Measurements from ENCODE around the gene MEGF6. TPM values are rescaled to one million over a fixed set of nuclear protein-coding genes. Genes with fewer than 3 reads are reported as not detected.
A peak's percentile ranks its signal among the peaks of the same experiment; 100 is the strongest.

MEGF6 gene
- total RNA-seq, 1 donor from 2014 or later: 7.0 TPM

DNA sequence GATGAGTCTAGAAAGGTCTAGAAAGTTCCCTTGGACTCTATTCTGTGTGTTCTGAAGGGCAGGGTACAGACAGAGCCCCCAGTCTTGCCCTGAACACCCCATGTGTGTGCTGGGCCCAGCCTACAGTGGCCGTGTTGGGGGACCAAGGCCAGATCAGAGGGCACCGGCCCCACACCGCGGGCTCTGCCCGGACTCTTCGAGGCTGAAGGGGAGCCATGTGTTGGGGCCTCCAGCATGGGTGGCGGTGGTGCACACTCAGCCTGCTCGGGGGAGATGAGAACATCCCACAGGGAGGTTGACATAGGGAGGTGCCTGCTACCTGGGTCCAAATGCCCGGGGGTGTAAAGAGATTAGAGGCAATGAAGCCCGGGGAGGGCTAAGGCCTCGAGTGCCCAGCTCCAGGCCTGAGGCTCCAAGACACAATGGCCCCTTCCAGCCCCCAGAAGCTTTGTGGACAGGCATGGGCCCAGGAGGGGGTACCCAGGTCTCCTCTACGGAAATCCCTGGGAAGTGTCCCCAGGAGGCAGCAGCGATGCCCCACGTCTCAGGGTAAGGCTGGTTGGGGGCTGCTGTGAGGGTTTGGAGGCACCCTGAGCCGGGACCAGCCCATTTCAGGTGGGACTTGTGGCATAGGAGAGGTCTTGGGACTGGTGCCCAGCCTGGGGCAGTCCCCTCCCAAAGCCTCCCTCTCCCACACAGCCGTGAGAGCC, 144.8 kb downstream of the MEGF6 start:
- no peak for ATAC-seq
- peak; percentile 59 for DNase-seq (ENCODE audit: missing footprints)
- intact Hi-C loops (cut with DNase I): no loop called here

DNA sequence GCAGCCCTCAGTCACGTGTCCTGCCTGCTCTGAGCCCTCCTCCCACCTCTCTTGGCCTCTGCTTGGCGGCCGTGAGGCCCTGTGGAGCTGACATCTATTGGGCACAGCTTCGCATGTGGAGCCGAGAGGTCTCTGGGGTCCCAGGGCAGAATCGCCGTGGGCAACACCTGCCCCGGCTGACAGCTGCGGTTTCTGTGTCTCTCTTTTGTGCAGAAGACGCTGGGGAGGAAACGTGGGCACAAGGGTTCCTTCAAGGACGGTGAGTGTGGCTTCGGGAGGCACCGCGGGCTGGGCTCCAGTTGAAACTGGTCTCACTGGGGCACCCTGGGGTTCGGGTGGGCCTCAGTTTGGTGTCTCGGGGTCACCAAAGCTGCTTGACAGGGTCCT, 145.4 kb downstream of the MEGF6 start:
- intact Hi-C loops (cut with DNase I): no loop called here
- DNase-seq (ENCODE audit: missing footprints): peak; percentile 66
- no peak for ATAC-seq

DNA sequence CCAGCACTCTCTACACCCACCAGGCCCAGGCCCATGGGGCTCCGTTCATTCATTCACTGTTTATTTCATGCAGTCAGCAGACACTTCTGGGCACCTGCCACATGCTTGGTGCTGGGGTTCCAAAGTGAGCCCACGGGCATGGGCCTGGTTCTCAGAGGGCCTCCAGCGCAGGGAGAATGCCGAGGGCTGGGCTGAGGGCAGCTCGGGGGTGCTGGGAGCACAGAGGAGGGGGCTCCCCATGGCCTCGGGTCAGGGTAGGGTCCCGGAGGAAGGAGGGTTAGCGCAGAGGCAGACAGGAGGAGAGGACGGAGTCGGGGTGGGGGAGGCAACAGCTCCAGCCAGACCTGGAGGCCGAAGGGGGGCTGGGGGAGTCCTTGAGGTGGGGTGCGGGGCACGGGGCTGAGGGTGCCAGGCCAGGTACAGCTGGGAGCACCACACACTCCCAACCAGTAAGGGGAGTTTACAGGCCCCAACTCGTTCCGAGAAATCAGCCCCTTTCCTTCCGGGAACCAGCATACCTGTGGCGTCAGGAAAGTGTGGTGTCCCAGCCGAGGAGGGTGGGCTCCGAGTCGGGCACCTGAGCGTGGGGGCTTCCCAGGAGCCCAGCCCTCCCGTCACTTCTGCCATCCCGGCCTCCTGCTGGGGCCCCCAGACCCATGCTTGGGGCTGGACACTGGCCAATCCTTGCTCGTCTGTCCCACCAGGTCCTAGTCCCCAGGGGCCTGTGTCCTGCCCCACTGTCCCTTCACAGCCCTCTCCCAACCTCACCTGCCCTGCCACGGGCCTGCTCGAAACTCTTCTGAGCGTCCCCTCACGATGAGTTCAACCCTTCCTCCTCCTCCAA, 146.0 kb downstream of the MEGF6 start:
- intact Hi-C loops (cut with DNase I): no loop called here
- no peak for ATAC-seq
- peak; percentile 52 for DNase-seq (ENCODE audit: missing footprints)

DNA sequence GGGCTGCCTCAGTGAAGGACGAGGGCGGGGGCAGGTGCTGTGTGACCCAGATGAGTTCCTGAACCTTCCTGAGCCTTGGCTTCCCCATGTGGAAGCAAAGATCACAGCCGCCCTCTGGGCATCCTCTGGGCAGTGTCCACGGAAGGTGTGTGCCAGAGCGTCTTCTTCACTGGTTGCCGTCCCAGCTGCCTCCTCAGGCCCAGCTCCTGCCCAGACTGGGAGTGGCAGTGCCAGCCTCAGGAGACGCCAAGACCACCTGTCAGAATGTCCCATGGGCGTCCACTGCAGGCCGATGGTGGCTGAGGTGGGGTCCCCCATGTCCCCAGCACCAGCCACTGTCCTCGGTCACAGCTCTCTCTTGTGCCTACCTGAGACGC, 146.7 kb downstream of the MEGF6 start:
- DNase-seq (ENCODE audit: missing footprints) (peak; percentile 64), ATAC-seq (no peak)
- intact Hi-C loops (cut with DNase I): no loop called here

DNA sequence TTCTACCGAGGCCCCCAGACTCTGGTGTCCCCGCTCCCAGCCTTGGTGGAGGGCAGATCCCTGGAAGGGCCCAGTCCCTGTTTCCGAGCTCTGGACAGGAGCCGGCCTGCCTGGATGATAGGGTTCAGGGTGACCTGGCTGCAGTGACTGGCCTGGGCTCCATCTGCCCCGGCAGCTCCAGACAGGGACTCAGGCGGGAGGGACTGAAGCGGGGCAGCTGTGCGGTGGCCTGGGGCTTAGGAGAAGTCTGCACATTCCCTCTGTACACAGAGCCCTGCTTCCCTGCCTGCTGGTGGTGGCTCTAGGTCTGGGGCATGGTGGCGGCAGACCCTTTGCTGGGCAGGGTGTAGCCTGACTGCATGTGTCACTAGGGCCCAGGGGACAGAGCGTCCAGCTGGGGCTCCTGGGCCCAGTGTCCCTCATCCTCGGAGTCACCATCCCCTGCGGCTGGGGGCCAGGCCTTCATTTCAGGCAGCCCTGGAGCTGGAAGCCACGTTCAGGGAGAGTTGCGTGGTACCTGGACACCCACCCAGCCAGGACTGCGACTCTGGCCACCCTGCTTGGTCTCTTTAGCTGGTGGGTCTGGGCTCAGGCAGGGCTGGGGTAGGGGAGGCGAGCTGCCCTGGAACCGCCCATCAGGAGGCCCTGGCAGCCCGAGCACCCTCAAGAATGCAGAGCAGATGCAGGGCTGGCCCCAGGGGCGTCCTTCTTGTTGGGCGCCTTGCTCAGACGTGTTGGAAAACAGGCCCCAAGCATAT, 147.2 kb downstream of the MEGF6 start:
- DNase-seq (ENCODE audit: missing footprints) (peak; percentile 64), ATAC-seq (no peak)
- intact Hi-C loops (cut with DNase I): no loop called here

DNA sequence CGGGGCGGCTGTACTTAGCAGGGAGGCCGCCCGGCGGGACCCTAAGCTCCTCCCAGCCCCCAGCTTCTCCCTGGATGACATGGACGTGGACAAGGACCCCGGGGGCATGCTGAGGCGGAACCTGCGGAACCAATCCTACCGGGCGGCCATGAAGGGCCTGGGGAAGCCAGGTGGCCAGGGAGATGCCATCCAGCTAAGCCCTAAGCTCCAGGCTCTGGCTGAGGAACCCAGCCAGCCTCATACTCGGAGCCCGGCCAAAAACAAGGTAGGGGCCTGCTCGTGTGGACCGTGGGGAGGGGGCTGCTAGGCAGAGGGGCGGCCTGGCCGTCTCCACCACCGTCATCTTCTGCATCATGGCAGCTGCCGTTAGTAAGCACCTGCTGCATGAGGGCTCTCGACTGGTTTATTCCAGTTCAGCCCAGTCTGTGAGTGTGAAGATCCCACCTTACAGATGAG, 147.9 kb downstream of the MEGF6 start:
- no peak for ATAC-seq
- DNase-seq (ENCODE audit: missing footprints): peak; percentile 27
- intact Hi-C loops (cut with DNase I): no loop called here

DNA sequence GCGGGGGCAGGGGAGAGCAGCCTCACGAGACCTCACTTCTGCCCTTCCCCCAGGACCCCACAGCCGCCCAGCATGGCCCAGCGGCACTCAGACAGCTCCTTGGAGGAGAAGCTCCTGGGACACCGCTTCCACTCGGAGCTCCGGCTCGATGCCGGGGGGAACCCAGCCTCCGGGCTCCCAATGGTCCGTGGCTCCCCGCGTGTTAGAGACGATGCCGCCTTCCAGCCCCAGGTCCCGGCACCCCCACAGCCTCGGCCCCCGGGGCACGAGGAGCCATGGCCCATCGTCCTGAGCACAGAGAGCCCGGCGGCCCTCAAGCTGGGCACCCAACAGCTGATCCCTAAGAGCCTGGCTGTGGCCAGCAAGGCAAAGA, 148.3 kb downstream of the MEGF6 start:
- DNase-seq (ENCODE audit: missing footprints): peak; percentile 37
- intact Hi-C loops (cut with DNase I): no loop called here
- no peak for ATAC-seq

DNA sequence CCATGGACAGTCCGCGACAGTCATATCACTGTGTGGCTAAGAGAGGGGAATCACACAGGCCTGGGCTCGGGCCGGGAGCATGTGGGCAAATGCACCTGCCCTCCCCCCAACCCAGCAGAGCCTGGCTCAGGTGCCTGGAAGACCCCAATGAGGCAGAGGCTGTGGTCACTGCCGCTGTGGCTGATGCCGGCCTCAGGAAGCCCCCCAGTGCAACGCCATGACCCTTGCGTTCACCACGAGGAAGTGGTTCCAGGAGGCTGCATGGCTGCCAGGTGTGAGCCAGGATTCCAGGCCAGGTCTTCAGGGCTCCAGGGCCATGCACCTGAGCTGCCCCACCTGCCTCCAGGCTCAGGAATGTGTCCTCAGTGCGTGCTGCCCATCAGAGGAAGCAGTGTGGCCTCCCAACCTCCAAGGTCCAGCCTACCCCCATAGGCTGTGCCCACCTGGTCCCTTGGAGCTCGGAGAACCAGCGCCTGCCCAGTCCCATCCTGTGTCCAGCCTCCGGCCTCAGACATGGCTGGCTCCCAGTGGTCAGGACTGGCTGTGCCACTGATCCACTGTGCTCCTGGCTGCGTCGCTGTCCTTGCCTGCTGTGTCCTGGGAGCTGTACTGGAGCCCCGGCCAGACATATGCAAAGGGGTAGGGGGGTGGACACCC, 148.8 kb downstream of the MEGF6 start:
- intact Hi-C loops (cut with DNase I): no loop called here
- peak; percentile 52 for DNase-seq (ENCODE audit: missing footprints)
- no peak for ATAC-seq

DNA sequence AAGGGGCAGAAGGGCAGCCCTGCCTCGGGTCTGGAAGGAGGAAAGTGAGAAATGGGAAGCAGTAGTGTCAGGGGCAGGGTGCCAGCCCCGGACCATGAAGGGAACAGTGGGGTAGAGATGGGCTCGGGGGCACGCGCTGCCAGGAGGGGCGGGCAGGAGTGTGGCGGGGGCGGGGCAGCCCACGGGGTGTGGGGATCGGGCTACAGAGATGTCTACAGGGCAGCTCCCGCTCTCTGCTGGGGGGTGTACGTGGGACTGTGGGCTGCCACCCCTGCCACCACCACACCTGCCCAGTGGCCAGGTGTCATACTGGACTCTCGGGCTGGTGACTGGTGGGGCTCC, 149.4 kb downstream of the MEGF6 start:
- ATAC-seq (no peak), DNase-seq (ENCODE audit: missing footprints) (peak; percentile 31)
- intact Hi-C loops (cut with DNase I): no loop called here

DNA sequence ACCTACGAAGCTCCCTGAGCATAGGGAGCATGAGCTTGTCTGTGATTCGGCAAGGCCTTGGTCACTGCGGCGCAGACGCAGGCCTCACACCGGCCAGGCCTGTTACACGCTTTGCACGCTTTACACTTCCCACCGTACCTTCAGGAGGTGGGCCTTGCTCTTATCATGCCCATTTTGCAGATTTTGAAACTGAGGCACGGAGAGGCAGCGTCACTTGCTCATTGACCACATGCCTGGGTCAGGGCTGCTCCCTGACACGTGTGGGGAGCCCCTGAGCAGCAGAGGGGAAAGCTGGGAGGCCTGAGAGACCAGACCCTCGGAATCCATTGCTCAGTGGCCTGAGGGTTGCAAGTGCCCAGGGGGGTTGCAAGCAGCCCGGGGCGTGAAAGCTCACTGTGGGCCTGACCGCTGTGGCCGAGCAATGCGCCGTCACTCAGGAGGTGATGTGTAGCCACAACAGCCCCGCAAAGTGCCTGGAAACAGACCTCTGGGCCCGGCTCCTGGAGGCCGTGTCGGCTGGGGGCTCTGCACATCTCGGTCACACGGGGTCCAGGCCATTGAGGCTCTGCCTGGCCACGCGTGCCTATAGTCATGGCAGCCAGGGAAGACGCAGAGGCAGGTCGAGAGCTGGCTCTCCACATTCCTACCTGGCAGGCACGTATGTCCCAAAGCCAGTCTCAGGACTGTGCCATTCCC, 149.9 kb downstream of the MEGF6 start:
- DNase-seq (ENCODE audit: missing footprints): peak; percentile 59
- ATAC-seq: no peak

DNA sequence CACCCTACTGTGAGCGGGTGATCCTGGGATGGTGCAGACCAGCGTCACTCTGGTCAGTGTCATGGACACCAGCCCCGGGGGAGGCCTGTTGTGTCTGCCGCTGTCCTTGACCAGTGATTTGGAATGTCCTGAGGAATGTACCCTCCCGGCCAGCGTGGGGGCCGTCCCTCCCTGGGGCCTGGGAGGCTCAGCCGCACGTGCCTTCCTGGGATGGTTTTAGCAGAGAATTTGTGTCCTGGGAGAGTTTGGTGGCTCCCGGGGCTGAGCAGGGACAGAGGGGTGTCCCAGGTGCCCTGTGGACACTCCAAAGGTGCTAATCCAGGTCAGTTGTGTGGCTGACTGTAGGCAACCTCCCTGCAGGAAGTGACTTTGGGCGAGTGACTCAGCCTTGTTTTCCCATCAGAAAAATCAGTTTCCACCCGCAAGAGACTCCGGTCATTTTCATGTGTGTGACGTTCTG, 150.6 kb downstream of the MEGF6 start:
- DNase-seq (ENCODE audit: missing footprints): peak; percentile 65
- intact Hi-C loops (cut with DNase I): no loop called here
- no peak for ATAC-seq

More for the DNA sequence above, 149.9 kb downstream of the MEGF6 start:
- intact Hi-C loops (cut with DNase I): no loop called here

DNA sequence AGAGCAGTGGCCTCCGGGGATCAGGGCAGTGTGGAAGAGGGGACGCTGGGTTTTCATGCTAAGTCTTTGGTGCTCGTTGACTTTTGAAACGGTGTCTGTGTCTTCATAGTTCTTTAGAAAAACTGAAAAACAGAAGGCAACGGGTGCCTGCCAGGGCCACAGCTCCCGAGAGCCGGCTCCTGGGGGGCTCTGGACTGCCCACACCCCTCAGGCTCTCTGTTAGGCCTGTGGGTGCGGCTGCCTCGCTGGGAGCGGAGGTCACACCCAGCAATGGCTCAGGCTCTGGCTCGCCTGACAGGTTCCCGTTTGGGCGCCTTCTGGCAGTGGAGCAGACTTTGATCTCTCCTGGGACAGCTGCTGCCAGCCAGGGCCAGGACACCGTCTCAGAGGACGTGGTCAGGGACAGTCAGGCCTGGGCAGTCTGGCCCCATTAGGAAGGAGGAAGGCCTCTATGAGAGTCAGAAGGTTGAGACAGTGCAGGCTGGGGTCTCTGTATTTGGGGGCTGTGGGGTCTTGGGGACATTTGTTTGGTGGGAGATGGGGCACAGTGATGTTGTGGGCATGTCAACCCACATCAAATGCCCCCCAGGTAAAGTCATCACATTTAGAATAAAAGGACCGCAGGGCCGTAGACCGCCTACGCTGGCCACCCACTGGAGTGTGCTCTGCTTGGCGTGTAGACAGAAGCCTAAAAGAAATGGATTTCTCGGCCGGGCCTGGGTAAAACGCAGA, 151.2 kb downstream of the MEGF6 start:
- intact Hi-C loops (cut with DNase I): no loop called here
- DNase-seq (ENCODE audit: missing footprints): peak; percentile 65
- no peak for ATAC-seq

DNA sequence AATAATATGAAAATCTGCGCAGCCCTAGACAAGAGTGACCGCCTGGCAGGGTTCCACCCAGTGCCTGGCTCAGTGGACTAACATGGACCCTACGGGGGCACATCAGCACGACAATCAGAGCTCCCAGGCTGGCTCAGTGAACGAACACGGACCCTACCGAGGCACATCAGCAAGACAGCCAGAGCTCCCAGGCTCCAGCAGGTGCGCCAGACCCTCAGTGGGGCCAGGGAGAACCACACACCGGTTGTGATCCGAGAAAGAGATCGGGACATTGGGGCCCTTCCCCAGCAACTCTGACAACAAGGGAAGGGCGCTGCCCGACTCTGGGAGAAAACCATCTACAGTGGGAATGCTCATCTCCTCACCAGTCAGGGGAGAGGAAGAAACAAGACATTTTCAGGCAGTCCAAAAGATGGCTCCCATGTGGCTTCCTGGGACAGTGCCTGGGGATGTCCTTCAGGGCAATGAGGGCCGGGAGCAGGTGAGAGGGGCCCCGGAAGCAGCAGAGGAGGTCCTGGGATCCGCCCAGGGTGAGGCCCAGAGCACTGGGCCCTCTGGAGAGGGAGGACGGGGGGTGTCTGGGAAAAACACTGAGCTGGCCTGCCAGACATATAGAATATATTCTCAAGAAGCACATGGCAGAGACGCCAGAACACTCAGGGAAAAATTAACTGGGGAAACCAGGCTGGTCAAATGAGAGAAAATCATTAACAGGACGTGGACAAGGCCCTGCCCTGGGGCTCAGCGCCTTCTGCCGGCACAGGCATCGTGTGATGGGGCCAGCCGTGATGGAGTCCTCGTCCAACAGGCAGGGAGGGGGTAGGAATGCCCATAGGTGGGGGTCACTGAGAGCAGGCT, 152.0 kb downstream of the MEGF6 start:
- DNase-seq (ENCODE audit: missing footprints) (peak; percentile 44), ATAC-seq (no peak)
- intact Hi-C loops (cut with DNase I): no loop called here

DNA sequence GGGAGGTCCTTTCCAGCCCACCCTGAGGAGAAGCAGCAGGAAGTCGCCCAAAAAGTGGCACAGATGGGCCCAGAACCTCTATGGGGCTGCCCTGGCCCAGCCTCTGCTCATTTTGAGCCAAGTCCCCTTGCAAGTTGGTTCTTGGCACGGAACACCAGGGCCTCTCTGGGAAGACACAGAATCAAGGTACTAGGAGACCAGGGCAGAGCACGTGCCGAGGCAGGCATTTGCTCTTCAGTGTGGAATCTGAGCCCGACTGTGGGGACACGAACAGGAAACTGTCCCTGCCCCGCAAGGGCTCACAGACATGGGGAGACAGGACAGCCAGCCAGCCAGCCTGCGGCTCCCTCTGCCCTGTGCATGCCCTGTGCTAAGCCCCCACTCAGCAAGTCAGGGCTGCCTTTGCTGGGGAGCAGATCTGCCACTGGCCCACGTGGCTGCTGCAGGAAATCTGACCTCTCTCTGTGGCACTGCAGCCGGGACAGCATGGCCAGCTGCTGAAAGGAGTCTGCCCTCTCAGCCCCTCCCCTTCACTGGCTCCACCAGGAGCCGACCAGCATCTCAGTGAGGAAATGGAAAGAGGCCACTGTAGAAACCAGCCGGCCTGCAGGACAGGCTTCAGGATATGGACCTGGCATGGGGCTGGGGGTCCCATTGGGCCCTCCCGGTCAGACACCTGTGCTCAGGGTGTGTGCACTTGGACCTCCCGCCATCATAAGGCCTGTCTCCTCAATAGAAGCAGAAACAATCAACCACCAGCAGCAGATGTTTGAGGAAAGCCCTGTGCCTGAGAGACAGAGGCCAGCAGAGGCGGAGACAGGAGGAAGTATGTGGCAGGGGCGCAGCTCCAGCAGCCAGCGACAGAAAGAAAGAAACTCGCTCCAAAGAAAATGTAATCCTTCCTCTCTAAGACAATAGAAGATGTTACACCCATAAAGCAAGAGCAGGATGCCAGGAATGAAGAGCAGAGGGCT, 153.1 kb downstream of the MEGF6 start:
- intact Hi-C loops (cut with DNase I): no loop called here
- peak; percentile 49 for ATAC-seq
- peak; percentile 63 for DNase-seq (ENCODE audit: missing footprints)

DNA sequence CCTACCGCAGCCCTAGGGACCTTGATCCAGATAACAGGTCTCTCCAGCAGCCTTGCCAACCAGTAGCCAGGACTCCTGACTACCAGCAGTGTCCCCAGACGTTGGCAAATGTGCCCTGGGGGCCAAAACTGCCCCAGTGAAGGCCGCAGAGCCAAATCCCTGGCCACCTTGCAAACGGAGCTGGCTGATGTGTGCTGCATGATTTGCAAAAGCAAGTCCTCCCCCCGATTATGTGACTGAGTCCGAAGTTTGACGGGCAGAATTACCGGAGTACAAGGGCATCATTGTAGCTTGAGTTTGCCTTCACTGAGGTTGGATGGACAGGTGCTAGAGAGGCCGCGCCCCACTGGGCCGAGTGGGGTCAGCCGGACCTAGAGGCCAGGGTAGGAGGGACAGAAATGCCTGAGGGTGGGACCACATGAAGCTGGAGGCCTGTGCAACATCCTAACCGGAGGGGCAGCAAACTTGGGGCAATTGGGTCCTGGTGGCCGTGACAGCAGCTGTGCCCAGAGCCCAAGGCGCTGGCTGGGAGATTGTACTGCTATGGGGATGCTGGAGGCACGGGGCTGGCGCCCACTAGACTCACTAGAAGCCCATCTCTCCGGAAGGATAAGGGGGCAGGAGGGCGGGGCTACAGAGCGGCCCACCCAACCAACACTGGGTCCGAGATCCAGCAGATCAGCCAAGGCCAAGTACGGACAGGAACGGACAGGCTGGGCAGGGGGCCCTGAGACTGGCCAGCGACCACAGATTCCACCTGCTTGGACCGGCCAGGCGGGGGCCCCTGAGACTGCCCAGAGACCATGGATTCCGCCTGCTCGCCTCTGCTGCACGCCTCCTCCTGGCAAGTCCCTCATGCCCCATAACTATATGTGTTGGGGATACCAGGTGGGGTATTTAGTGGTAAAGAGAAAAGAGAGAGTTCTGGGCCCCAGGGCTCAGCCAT, 154.1 kb downstream of the MEGF6 start:
- ATAC-seq: no peak
- DNase-seq (ENCODE audit: missing footprints): peak; percentile 45
- intact Hi-C loops (cut with DNase I): no loop called here

Data from Right ventricle myocardium inferior (tissue), 1 donor.